GM20431 (cell line): ENCODE data around the gene LKAAEAR1.
"Not testable (repeated sequence)": the region's sequence is repeated elsewhere in the genome, so short reads cannot be mapped to it uniquely, and the experiment has no call there.

Source experiments
- in situ Hi-C: fragments of 300-500 bp; cut with MseI, MboI; formaldehyde crosslinking; loops from one replicate; pipeline ENCODE4 v1.15.0; 2020; ENCODE audit warnings: low sequenced_read_pairs; ENCODE audit not compliant: unreplicated experiment

Gene LKAAEAR1

GRCh38 chr20:64099880-64100565 is 15.8 kb upstream of the LKAAEAR1 start:
- in situ Hi-C loops, result no loop called here

- in situ Hi-C loops, result no loop called here
These were observed 15.0 kb upstream of the LKAAEAR1 start for GRCh38 chr20:64099086-64099786.

GRCh38 chr20:64098471-64099013 is 14.3 kb upstream of the LKAAEAR1 start:
- in situ Hi-C loops, result no loop called here

GRCh38 chr20:64096535-64096934 is 12.3 kb upstream of the LKAAEAR1 start:
- in situ Hi-C loops, result no loop called here

GRCh38 chr20:64095927-64096326 is 11.7 kb upstream of the LKAAEAR1 start:
- in situ Hi-C loops, result no loop called here

GRCh38 chr20:64095455-64095854 is 11.3 kb upstream of the LKAAEAR1 start:
- in situ Hi-C loops, result no loop called here

GRCh38 chr20:64093013-64093503 is 8.9 kb upstream of the LKAAEAR1 start:
- in situ Hi-C loops, result no loop called here

- in situ Hi-C loops, result no loop called here
These were observed 8.2 kb upstream of the LKAAEAR1 start for GRCh38 chr20:64092258-64093012.

- in situ Hi-C loops, result no loop called here
These were observed 7.6 kb upstream of the LKAAEAR1 start for GRCh38 chr20:64091770-64092169.

- in situ Hi-C loops, result no loop called here
These were observed 7.1 kb upstream of the LKAAEAR1 start for GRCh38 chr20:64091340-64091739.

- in situ Hi-C loops, result no loop called here
These were observed 6.0 kb upstream of the LKAAEAR1 start for GRCh38 chr20:64090165-64090564.

- in situ Hi-C loops, result not testable (repeated sequence)
These were observed 4.4 kb upstream of the LKAAEAR1 start for GRCh38 chr20:64088586-64088985.

- in situ Hi-C loops, result not testable (repeated sequence)
These were observed 3.1 kb upstream of the LKAAEAR1 start for GRCh38 chr20:64087226-64087825.

- in situ Hi-C loops, result no loop called here
These were observed 2.6 kb upstream of the LKAAEAR1 start for GRCh38 chr20:64086801-64087200.

- in situ Hi-C loops, result no loop called here
These were observed 521 bp upstream of the LKAAEAR1 start for GRCh38 chr20:64084685-64085152.

- in situ Hi-C loops, result no loop called here
These were observed 807 bp downstream of the LKAAEAR1 start for GRCh38 chr20:64083378-64083803.

- in situ Hi-C loops, result no loop called here
These were observed 1.3 kb downstream of the LKAAEAR1 start for GRCh38 chr20:64082820-64083377.

- in situ Hi-C loops, result no loop called here
These were observed 2.0 kb downstream of the LKAAEAR1 start for GRCh38 chr20:64082126-64082731.

- in situ Hi-C loops, result no loop called here
These were observed 2.6 kb downstream of the LKAAEAR1 start for GRCh38 chr20:64081624-64081964.
